ENCODE results near the gene AADACL2.
"Not testable (repeated sequence)": the region's sequence is repeated elsewhere in the genome, so short reads cannot be mapped to it uniquely, and the experiment has no call there.

AADACL2 gene

DNA sequence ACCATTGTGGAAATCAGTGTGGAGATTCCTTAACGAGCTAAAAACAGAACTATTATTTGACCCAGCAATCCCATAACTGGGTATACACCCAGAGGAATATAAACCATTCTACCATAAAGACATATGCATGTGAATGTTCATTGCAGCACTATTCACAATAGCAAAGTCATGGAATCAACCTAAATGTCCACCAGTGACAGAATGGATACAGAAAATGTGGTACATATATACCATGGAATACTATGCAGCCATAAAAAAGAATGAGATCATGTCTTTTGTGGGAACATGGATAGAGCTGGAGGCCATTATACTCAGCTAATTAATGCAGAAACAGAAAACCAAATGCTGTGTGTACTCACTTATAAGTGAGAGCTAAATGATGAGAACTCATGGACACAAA is 31.0 kb downstream of the AADACL2 start:
- DNase-seq (ENCODE audit: low read depth in 1 of 2, low spot score in 1 of 2): not testable (repeated sequence)

DNA sequence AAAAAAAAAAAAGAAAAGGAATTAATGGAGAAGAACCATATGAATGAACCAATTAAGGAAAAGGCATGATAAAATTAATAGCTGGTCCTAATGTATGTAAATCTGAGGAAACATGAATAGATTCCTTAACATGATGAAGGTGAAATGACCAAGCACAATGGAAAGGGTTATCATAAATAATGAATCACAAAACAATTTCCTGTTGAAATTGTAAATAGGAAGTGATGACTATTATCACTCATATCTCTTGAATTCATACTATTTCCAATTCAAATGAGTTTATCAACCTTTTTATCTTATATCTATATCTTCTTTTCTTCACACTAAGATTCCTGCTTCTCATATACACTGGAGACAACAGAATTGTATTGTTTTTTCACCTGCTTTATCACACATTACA is 32.0 kb downstream of the AADACL2 start:
- DNase-seq (ENCODE audit: low read depth in 1 of 2, low spot score in 1 of 2): no peak

DNA sequence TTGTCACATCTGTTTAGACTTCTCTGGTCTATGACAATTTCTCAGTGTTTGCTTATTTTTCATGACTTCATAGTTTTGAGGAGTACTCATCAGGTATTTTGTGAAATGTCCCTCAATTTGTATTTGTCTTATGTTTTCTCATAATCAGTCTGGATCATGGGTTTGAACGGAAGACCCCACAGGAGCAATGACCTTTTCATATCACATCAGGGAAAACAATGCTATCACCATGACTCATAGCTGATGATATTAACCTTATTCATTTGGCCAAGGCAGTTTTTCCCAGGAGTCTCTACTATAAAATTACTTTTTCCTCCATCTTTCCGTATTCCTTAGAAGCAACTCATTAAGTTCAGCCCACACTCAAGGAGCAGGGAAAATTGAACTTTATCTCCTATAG is 32.7 kb downstream of the AADACL2 start:
- DNase-seq (ENCODE audit: low read depth in 1 of 2, low spot score in 1 of 2): no peak

DNA sequence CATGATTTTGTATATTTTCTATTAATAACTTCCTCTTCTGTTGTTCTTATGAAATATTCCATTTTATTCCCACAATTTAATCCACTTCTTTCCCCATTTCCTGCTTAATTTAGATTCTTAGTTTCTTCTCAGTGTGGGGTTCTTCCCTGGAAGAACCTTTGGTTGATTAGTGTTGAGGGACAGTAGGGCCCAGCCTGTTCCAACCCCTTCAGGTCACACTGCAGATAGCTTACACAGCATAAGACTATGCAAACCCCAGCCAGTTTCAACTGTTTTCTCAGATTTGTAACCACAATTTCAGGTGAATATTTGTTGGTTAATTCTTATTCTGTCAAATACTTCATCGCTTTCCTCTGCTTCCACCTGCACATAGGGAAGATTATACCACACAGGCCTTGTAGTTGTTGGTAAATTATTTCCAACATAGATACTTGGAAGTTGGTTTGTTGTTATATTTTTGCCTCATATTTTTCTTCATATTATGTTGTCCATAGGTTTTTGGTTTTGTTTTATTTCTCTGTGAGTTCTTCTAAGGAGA is 34.7 kb downstream of the AADACL2 start:
- DNase-seq (ENCODE audit: low read depth in 1 of 2, low spot score in 1 of 2): no peak

DNA sequence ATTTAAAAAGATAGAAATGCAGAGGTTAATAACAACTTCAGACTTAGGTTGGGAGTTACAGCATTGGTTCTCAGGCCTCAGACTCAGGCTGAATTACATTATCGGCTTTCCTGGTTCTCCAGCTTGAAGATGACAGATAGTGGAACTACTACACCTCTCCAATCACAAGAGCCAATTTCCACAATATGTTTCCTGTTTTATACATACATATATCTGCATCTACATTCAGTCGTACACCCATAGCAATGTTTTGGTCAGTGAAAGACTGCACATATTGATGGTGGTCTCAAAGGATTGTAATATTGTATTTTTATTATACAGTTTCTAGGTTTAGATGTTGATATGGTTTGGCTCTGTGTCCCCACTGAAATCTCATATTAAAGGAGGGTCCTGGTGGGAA is 35.4 kb downstream of the AADACL2 start:
- no peak for DNase-seq (ENCODE audit: low read depth in 1 of 2, low spot score in 1 of 2)

DNA sequence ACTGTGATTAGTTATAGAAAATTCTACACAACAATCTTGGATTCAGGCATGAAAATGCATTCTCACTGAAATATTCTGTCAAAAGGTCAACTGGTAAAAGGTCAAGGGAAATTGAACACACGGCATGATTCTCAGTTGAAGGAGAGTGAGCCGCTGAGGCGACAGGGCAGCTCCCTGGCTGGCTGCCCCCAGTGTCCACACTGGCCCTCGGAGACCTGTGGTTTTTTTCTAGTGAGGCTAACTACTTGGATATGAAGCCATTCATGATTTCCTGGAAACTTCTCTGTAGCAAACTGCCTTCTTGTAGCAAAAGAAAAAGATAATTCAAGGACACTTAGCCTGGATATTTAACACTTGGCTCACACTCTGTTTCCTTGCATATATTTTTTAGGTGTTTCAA is 37.2 kb downstream of the AADACL2 start:
- DNase-seq (ENCODE audit: low read depth in 1 of 2, low spot score in 1 of 2): no peak

DNA sequence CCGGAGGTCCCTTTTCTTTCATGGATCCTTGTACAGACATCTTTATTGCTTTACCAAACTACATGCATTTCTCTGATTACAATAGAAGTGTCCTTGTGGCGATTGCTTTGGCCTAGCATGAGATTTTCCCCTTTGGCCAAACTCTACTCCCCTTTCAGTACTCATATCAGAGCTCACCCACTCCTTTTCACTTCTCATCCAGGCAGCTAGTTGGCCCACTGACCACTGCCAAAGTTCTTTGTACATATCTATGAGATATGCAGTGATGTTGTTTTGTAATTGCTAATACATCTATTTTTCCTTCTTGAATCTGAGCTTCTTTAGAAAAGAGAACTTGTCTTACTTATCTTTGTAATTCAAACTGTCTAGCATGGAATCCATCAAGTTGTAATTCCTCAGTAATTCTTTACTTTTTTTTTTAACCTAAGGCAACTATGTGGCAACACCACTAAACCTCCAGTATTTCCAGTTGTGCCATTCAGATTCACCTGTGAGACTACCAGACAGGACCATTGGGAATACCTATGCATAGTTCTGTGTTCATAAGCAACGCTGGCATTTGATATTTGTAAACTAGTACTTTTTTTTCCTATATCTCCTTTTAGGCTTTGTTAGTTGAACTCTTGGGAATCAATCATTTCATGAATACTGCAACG is 39.2 kb downstream of the AADACL2 start:
- DNase-seq (ENCODE audit: low read depth in 1 of 2, low spot score in 1 of 2): no peak

DNA sequence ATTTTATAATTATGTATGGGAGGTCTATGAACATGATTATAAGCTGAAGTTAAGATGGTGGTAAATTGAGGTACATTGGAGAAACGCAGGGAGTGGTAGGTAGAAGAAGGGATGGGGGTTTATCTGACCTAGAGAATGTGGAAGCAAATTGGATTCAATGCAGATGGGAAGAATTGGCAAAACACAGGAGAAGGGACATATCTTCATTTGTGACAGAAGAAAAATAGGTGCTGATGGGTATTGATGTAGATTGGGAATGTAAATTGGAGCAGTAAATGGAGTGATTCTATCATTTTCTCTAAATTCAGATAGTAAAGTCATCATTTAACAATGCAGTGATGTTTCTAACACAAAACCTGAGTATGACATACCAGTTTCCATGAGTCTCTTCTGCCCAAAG is 40.5 kb downstream of the AADACL2 start:
- no peak for DNase-seq (ENCODE audit: low read depth in 1 of 2, low spot score in 1 of 2)

DNA sequence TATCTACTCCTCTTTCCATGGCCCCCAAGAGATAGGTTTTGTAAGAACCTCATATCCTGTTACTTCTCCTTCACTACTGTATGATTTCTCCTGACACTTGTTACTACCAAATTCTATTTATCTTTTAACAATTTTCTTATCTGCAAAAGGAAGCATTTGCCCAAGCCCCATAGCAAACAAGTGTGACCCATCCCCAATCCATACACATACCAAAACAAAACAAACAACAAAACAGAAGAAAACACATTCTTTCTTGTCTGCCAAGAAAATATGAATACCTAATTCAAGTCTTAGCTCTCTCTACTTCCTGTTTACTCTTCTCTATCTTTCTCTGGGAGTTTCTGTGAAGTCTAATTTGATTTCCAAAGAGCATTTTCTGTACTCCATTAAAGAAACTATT is 41.2 kb downstream of the AADACL2 start:
- DNase-seq (ENCODE audit: low read depth in 1 of 2, low spot score in 1 of 2): no peak

DNA sequence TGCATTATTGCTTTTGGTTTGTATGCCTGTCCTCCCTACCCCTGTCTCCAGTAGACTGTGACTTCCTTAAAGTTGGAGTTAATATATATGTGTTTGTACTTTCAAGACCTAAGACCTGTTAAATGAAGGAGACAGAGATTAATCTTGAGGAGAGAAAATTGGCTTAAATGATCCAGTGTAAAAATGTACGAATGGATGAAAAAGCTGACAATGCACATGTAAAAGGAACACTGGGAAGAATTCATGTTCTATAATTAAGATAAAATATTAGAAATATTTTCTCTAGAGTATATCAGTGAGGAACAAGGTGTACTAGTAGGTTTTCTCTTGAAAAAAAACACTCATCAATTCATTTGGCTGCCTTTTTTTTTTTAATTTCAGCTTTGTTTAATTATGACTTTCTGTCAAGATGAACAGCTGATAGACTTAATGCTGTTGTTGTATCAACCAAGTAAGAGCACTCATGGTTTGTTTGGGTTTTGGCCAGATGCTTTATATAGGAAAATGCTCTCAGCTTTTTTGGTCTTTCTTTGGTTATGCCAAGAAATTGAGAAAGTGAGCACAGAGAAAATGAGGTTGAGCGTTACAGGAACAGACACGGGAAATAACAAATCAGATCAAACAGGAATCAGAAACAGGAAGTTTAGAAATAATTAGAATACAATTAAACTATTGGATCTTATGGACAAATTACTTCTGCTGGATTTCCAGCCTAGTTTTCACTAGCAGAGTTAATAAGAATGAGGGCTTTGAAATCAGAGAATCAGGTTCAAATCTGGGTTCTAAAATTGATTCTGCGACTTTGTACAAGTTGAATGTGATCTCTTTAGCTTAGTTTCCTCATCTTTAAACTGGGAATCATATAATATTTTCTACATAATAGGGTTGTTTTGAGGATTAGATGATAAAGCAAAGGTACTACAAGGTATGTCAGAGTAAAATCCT is 41.9 kb downstream of the AADACL2 start:
- no peak for DNase-seq (ENCODE audit: low read depth in 1 of 2, low spot score in 1 of 2)

DNA sequence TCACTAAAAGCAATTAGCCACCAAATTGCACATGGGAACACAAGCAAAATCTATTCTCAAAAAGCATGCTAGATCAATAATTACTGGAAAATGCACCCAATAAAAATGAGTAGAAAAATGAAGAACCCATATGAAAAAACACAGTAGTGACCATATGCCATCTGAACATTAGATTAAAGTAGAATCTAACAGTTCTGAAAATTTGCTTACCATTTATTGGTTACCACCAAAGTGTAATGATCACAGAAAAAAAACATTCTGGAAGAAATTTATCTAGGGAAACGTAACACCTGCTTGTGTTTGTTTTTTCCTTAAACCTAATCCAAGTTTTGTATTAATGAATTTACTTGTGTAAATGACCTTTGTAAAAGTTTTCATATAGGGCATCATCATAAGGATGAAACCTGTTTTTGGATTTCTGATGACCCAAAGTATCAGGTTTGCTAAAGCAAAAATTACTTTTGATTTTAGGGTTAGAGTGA is 42.6 kb downstream of the AADACL2 start:
- no peak for DNase-seq (ENCODE audit: low read depth in 1 of 2, low spot score in 1 of 2)

DNA sequence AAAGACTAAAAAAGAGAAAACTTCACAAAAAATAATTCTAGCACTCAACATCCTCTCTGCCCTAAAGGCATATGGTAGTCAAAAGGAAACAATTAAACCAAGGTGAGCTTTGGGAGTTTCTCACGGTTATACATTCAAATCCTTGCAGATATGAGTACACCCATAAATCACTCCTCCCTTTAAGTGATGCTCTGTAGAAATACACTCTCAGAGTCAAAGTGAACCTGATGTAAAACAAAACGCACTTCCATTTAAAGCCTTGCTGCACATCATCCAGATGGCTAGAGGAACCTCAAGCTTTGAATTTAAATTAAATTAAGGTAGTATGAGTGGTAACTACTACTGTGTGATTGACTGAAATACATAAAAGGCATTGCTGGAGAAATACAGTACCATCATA is 44.2 kb downstream of the AADACL2 start:
- DNase-seq (ENCODE audit: low read depth in 1 of 2, low spot score in 1 of 2): no peak

DNA sequence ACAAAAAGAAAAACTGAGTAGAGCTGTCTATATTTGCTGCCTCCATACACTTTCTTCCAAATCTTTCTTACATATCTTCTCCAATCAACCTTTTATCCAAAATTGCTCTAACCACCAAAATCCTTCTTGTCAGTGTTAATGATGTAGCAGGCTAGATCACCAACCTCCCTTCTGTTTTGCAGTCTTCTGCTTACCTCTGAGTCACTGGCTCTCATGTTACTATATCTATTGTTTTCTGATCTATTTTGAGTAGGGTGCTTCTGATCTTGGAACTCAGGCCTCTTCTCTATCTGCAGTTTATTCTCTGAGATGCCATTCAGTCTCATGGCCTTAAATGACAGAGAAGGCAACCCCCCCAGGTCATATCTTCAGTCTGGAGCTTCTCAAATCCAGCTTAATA is 53.9 kb downstream of the AADACL2 start:
- no peak for DNase-seq (ENCODE audit: low read depth in 1 of 2, low spot score in 1 of 2)

DNA sequence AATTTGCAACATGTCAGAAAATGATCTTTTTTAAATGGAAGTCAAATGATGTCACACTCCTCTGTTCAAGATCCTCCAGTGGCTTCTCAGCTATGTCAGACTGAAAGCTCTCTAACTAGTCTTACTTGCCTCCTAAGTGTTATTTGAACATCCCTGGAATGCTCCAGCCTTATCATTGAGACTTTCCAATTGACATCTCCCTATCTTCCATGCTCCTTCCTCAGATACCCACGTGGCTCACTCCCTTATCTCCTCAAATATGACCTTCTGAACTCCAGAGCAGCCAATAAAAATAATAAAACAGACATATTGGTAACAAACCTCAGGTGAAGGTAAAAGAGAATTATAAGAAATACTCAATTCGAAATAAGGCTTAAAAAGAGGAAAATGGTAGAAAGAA is 54.7 kb downstream of the AADACL2 start:
- no peak for DNase-seq (ENCODE audit: low read depth in 1 of 2, low spot score in 1 of 2)

DNA sequence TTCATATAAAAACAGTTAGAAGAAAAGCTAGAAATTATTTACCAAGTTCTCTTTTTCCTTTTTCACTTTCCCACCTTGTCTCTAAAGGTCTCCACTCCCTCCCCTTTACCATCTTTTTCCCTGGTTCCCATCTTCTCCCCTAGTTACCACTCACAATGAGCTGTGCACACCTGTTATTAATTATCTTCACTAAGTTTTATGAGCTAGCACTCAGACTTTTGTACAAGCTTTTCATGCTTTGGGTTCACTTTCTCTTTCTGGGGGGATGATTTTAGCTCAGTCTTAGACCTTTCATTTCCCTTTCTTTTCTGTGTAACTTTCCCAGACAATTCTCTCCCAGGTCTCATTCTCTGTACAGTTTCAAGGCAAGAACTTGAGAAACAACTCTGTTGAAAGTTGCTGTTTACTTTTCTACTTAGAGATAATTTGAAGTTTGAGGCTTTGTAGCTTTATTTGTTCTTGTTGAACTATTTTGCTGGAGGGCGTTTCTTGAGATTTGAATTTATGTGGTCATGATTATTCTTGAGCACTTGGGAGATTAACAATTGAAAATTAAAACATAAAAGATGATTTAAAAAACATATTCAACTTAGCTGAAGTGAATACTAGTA is 56.2 kb downstream of the AADACL2 start:
- no peak for DNase-seq (ENCODE audit: low read depth in 1 of 2, low spot score in 1 of 2)

DNA sequence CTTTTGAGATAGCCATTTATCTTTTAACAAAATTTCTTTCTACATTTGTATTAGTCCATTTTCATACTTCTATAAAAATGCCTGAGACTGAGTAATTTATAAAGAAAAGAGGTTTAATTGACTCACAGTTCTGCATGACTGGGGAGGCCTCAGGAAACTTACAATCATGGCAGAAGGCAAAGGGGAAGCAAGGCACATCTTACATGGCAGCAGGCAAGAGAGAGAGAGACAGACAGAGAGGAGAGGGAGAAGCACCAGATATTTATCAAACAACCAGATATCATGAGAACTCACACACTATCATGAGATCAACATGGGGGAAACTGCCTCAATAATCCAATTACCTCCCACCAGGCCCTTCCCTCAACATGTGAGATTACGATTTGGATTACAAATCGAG is 57.0 kb downstream of the AADACL2 start:
- not testable (repeated sequence) for DNase-seq (ENCODE audit: low read depth in 1 of 2, low spot score in 1 of 2)

DNA sequence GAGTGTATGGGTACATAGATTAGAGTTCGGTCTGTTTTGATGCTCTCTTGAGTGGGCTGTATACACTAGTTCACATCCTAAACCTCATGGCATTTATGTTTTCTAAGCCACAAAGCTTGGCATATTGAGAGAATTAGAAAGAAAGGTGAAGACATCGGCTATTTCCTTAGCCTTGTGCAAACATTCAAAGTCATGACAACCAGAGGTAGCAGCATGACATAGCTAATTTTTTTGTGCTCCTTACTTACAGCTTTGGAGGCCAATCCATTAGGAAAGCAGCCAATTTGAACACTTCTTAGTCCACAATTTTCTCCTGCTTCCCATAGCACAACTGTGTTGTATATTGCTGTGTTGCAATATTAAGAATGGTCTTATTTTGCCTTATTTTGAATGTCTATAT is 58.7 kb downstream of the AADACL2 start:
- DNase-seq (ENCODE audit: low read depth in 1 of 2, low spot score in 1 of 2): no peak

DNA sequence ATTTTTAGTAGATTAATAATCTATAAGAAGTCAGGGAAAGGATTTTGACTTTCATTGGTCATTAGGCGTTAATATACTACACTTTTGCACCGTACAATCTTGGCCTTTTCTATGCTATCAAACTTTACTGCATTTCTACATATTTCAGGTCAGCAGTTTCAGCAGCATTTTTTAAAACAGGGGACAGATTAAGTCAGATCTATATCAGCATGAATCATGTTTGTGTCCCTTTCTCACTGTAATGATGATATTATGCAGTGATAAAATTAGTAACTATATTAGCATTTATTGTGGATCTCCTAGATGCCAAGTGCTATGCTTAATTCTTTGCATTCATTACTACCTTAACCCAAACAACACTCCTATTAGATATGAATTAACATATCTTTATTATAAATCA is 59.9 kb downstream of the AADACL2 start:
- DNase-seq (ENCODE audit: low read depth in 1 of 2, low spot score in 1 of 2): no peak

DNA sequence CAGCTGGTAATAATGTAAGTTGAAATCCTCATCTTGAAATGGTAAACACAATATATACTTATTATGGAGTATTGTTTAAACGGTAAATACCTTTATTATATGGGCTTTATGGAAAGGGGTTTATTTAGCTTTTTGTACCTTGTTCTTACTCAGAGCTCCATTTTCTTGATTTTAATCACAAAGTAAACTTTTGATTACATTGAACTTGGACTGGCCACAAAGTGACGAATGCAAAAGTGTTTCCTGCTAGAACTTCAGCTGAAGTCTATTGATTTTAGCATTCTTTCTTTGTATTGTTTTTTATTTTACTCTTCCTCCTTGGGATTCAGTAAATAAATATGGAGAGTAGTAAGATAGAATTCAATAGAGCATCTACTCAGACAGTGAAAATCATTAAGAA is 60.4 kb downstream of the AADACL2 start:
- DNase-seq (ENCODE audit: low read depth in 1 of 2, low spot score in 1 of 2): no peak

DNA sequence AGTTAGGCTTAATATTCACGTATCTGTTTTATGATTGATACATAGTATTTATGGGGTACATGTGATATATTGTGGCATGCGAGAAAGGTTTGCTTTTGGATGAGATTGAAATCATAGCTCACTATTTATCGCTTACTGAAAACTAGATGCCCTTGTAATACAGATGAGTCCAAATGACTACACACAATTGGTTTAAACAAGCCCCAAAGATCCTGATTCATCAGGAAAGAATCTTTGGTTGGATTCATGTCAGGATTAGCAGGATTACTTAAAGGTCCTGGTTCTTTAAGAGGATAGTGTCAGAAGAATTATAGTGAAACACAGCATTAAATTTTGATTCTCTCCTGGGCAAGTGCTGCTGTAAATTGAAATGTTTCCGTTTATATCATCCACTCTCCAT is 61.5 kb downstream of the AADACL2 start:
- no peak for DNase-seq (ENCODE audit: low read depth in 1 of 2, low spot score in 1 of 2)

DNA sequence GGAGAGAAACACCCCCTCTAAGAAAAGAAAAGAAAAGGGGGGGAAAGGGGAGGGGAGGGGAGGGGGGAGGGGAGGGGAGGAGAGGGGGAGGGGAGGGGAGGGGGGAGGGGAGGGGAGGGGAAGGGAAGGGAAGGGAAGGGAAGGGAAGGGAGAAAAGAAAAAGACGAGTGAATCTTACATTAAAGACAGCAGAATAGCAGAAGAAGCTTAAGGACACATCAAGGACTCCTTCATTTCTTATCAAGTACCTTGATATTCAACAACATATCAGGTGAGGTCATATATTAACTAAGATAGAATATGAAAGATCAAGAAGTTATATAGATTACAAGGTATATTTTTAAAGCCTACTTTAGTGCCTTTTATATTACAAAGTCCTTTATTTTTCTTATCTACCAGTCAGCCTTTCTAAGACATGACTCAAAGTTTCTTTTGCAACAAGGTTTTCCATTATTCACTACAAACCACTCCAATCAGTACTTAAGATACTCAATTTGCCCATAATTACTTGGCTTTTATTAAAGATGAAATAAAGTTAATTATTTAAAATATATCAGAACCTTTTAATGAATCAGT is 62.5 kb downstream of the AADACL2 start:
- no peak for DNase-seq (ENCODE audit: low read depth in 1 of 2, low spot score in 1 of 2)

All from activated T-helper 1 cell treated with anti-CD3 and anti-CD28 coated beads, Interleukin-2, amount 50 U/mL, for 16 hours (primary cell).